Omental fat pad (tissue), 4 donors: Measurements from ENCODE around the gene CYP2A7. TPM values are rescaled to one million over a fixed set of nuclear protein-coding genes. Genes with fewer than 3 reads are reported as not detected.
"Not testable (repeated sequence)": the region's sequence is repeated elsewhere in the genome, so short reads cannot be mapped to it uniquely, and the experiment has no call there.

Source experiments
- ATAC-seq: fragments of 150-250 bp; one replicate; pipeline ENCODE4 v1.9.1; 2016; ENCODE audit warnings: mild to moderate bottlenecking, moderate library complexity; ENCODE audit not compliant: low FRiP score
- DNase-seq: peaks from one replicate; pipeline ENCODE4 v3.0.0-alpha.2; 2019; ENCODE audit warnings: low spot score
- CTCF ChIP-seq, 3 donors: fragments of 450-650 bp; IDR thresholded peaks; one replicate each; pipeline ENCODE4 v1.5.1; 2016 to 2017; ENCODE audit warnings: antibody characterized with exemption in 3 of 3, mild to moderate bottlenecking in 3 of 3, moderate library complexity in 2 of 3
- total RNA-seq, 4 donors: library from RNA; depleted of rRNA; stranded (reverse); fragments of >200 nt; gene quantifications; one replicate each; pipeline ENCODE4 v1.1.0, GENCODE V29; 2016

The CYP2A7 gene
- total RNA-seq, 4 donors from 2014 or later = not detected

GRCh38 chr19:40867701-40868100, 14.3 kb downstream of the CYP2A7 start:
- TF ChIP-seq CTCF (IDR thresholded peaks at IDR 0.05) = no peak
- ATAC-seq (no peak), DNase-seq (no peak)

GRCh38 chr19:40864739-40865496, 17.1 kb downstream of the CYP2A7 start:
- not testable (repeated sequence) for DNase-seq, ATAC-seq

- TF ChIP-seq CTCF (IDR thresholded peaks at IDR 0.05) = no peak
- DNase-seq = no peak
- ATAC-seq = no peak
These were observed 19.2 kb downstream of the CYP2A7 start for GRCh38 chr19:40862785-40863184.

GRCh38 chr19:40862333-40862732, 19.7 kb downstream of the CYP2A7 start:
- DNase-seq (no peak), ATAC-seq (no peak)
- no peak for TF ChIP-seq CTCF (IDR thresholded peaks at IDR 0.05)

GRCh38 chr19:40858109-40858508, 23.9 kb downstream of the CYP2A7 start:
- no peak for DNase-seq
- no peak for ATAC-seq
- TF ChIP-seq CTCF (IDR thresholded peaks at IDR 0.05) = no peak

- not testable (repeated sequence) for ATAC-seq, DNase-seq
These were observed 29.4 kb downstream of the CYP2A7 start for GRCh38 chr19:40852467-40853152.

- DNase-seq, ATAC-seq: not testable (repeated sequence)
These were observed 31.8 kb downstream of the CYP2A7 start, which contains the start of gene CYP2A6 for GRCh38 chr19:40850277-40850676. CYP2A6 (minus strand) TSS chr19:40850447; CDS start chr19:40850426, 21 bp downstream.

GRCh38 chr19:40846722-40847121, 35.3 kb downstream of the CYP2A7 start:
- not testable (repeated sequence) for ATAC-seq, DNase-seq

GRCh38 chr19:40843653-40844052, 38.4 kb downstream of the CYP2A7 start:
- not testable (repeated sequence) for DNase-seq
- peak; percentile 54 for ATAC-seq

- not testable (repeated sequence) for ATAC-seq, DNase-seq
These were observed 38.9 kb downstream of the CYP2A7 start for GRCh38 chr19:40842997-40843652.

GRCh38 chr19:40842012-40842411, 40.0 kb downstream of the CYP2A7 start:
- ATAC-seq, DNase-seq: not testable (repeated sequence)

GRCh38 chr19:40838477-40838876, 43.6 kb downstream of the CYP2A7 start:
- ATAC-seq, DNase-seq: not testable (repeated sequence)
